GM18520 (cell line): Measurements from ENCODE around the gene SSNA1.

Experiments used
- ATAC-seq: cut with Tn5 transposase; IDR thresholded peaks from one replicate; pipeline ENCODE4 v1.9.1; 2021; ENCODE audit not compliant: unreplicated experiment

The SSNA1 gene

GRCh38 chr9:137188490-137189296, at the start of gene SSNA1, which contains the start of gene ANAPC2:
Gene SSNA1 (plus strand): TSS chr9:137188676. CDS start chr9:137188727, 51 bp downstream.
Gene ANAPC2 (minus strand): TSS chr9:137188560. CDS start chr9:137188532, 28 bp downstream.
- ATAC-seq, result peak; percentile 84

- ATAC-seq, result no peak
These were observed 49.6 kb upstream of the SSNA1 start, which contains the start of gene GRIN1 for GRCh38 chr9:137138722-137139467. Gene GRIN1 (plus strand): TSS chr9:137139154. CDS start chr9:137139487, 333 bp downstream.

GRCh38 chr9:137139468-137140150, 48.9 kb upstream of the SSNA1 start:
- no peak for ATAC-seq

GRCh38 chr9:137140151-137141012, 48.1 kb upstream of the SSNA1 start:
- ATAC-seq, result no peak

- no peak for ATAC-seq
These were observed 47.2 kb upstream of the SSNA1 start for GRCh38 chr9:137141050-137141810.

- ATAC-seq, result no peak
These were observed 46.2 kb upstream of the SSNA1 start for GRCh38 chr9:137141976-137142936.

- ATAC-seq, result no peak
These were observed 45.0 kb upstream of the SSNA1 start for GRCh38 chr9:137143459-137143858.

- ATAC-seq, result no peak
These were observed 42.5 kb upstream of the SSNA1 start for GRCh38 chr9:137145731-137146526.

GRCh38 chr9:137146527-137146918, 42.0 kb upstream of the SSNA1 start:
- ATAC-seq, result no peak

- no peak for ATAC-seq
These were observed 41.2 kb upstream of the SSNA1 start for GRCh38 chr9:137147091-137147792.

GRCh38 chr9:137147793-137148160, 40.7 kb upstream of the SSNA1 start:
- no peak for ATAC-seq

GRCh38 chr9:137148242-137148641, 40.2 kb upstream of the SSNA1 start:
- no peak for ATAC-seq

GRCh38 chr9:137148661-137149060, 39.8 kb upstream of the SSNA1 start:
- ATAC-seq, result no peak

- no peak for ATAC-seq
These were observed 39.1 kb upstream of the SSNA1 start for GRCh38 chr9:137149363-137149762.

GRCh38 chr9:137149942-137150616, 38.4 kb upstream of the SSNA1 start:
- no peak for ATAC-seq

- no peak for ATAC-seq
These were observed 37.6 kb upstream of the SSNA1 start for GRCh38 chr9:137150617-137151457.
